HG02571 (cell line): ENCODE data around the gene DPYSL4.
"Not testable (repeated sequence)": the region's sequence is repeated elsewhere in the genome, so short reads cannot be mapped to it uniquely, and the experiment has no call there.

Experiments
- ATAC-seq: cut with Tn5 transposase; IDR thresholded peaks from one replicate; pipeline ENCODE4 v1.9.1; 2021; ENCODE audit warnings: mild to moderate bottlenecking, moderate library complexity; ENCODE audit not compliant: unreplicated experiment

DPYSL4 gene

GRCh38 chr10:132149271-132149670 is 37.5 kb upstream of the DPYSL4 start:
- ATAC-seq, result no peak

GRCh38 chr10:132149917-132150316 is 36.8 kb upstream of the DPYSL4 start:
- ATAC-seq, result no peak

- no peak for ATAC-seq
Observed at GRCh38 chr10:132150777-132151176, 36.0 kb upstream of the DPYSL4 start.

- no peak for ATAC-seq
Observed at GRCh38 chr10:132151286-132151950, 35.3 kb upstream of the DPYSL4 start.

- ATAC-seq, result no peak
Observed at GRCh38 chr10:132151951-132152505, 34.7 kb upstream of the DPYSL4 start.

GRCh38 chr10:132152896-132153580 is 33.7 kb upstream of the DPYSL4 start:
- ATAC-seq, result no peak

GRCh38 chr10:132153616-132154217 is 33.0 kb upstream of the DPYSL4 start:
- ATAC-seq, result no peak

- no peak for ATAC-seq
Observed at GRCh38 chr10:132154440-132154839, 32.3 kb upstream of the DPYSL4 start.

- ATAC-seq, result no peak
Observed at GRCh38 chr10:132154931-132155330, 31.8 kb upstream of the DPYSL4 start.

GRCh38 chr10:132155723-132156381 is 30.9 kb upstream of the DPYSL4 start:
- ATAC-seq, result no peak

GRCh38 chr10:132156382-132156781 is 30.4 kb upstream of the DPYSL4 start:
- no peak for ATAC-seq

GRCh38 chr10:132157101-132157500 is 29.6 kb upstream of the DPYSL4 start:
- no peak for ATAC-seq

GRCh38 chr10:132158122-132158741 is 28.5 kb upstream of the DPYSL4 start:
- no peak for ATAC-seq

GRCh38 chr10:132158823-132159222 is 27.9 kb upstream of the DPYSL4 start:
- ATAC-seq, result no peak

- not testable (repeated sequence) for ATAC-seq
Observed at GRCh38 chr10:132159302-132160230, 27.2 kb upstream of the DPYSL4 start.

- ATAC-seq, result not testable (repeated sequence)
Observed at GRCh38 chr10:132160231-132160630, 26.5 kb upstream of the DPYSL4 start.

GRCh38 chr10:132160834-132161622 is 25.7 kb upstream of the DPYSL4 start:
- ATAC-seq, result not testable (repeated sequence)

- ATAC-seq, result no peak
Observed at GRCh38 chr10:132162021-132162531, 24.7 kb upstream of the DPYSL4 start.
